GM10266 (cell line): Measurements from ENCODE around the gene ARF1.

ENCODE experiments used
- DNase-seq: peaks from one replicate; pipeline ENCODE4 v3.0.0; 2012; ENCODE audit errors: extremely low spot score
- TF ChIP-seq, protein P1 (sequence below): IDR thresholded peaks from 2 replicates; pipeline ENCODE4 v1.5.1; 2012; ENCODE audit warnings: mild to moderate bottlenecking, low read depth; ENCODE audit not compliant: control insufficient read depth, insufficient read depth; ENCODE audit errors: missing control alignments

The ARF1 gene

DNA sequence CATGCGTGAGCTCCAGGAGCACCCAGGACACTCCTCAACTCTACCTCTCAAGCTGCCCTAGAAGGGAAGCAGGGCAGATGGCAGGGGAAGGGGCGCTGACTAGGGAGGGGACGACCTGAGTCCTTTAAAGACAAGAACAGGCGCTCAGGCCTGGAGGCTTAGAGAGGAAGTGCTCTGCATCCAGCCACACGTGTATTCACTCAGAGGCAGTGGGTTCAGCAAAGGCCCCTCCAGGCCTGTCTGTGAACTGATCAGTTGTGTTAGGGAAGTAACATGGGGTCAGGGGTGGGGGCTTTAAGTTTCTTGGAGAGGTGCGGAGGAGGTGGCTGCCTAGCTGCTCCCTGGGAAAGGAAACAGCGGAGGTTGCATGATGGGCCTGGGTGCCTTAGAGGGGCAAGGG, 37.1 kb upstream of the ARF1 start:
- DNase-seq, result no peak
- TF ChIP-seq, protein P1, sequence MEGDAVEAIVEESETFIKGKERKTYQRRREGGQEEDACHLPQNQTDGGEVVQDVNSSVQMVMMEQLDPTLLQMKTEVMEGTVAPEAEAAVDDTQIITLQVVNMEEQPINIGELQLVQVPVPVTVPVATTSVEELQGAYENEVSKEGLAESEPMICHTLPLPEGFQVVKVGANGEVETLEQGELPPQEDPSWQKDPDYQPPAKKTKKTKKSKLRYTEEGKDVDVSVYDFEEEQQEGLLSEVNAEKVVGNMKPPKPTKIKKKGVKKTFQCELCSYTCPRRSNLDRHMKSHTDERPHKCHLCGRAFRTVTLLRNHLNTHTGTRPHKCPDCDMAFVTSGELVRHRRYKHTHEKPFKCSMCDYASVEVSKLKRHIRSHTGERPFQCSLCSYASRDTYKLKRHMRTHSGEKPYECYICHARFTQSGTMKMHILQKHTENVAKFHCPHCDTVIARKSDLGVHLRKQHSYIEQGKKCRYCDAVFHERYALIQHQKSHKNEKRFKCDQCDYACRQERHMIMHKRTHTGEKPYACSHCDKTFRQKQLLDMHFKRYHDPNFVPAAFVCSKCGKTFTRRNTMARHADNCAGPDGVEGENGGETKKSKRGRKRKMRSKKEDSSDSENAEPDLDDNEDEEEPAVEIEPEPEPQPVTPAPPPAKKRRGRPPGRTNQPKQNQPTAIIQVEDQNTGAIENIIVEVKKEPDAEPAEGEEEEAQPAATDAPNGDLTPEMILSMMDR, result no peak

- no peak for DNase-seq
- TF ChIP-seq, protein P1, result no peak
These were observed 36.6 kb upstream of the ARF1 start for GRCh38 chr1:228045871-228046270.

- TF ChIP-seq, protein P1, result no peak
- DNase-seq, result no peak
These were observed 35.9 kb upstream of the ARF1 start for GRCh38 chr1:228046421-228047182.

- DNase-seq, result no peak
- TF ChIP-seq, protein P1, result no peak
These were observed 35.4 kb upstream of the ARF1 start for GRCh38 chr1:228047183-228047466.

DNA sequence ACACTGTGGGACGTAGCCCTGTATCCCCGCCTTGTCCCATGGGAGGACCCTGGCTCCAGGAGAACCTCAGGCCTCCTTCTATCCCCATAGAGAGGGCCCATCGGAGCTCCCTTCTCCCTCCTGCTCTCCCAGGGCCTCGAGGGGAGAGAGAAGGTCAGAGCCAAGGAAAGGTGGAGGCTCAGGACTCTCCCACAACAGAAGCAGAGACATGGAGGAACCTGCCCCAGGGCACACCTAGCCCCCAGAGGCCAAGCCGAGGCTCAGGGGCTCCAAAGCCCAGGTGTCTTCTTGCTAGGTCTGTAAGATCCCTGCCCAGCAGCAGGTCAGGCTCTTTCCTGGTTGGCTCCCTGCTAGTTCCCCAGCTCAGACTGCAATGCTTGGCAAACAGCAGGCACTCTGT, 34.4 kb upstream of the ARF1 start:
- DNase-seq, result no peak
- TF ChIP-seq, protein P1, result no peak

GRCh38 chr1:228048659-228049298, 33.7 kb upstream of the ARF1 start:
- TF ChIP-seq, protein P1, result no peak
- DNase-seq, result no peak

DNA sequence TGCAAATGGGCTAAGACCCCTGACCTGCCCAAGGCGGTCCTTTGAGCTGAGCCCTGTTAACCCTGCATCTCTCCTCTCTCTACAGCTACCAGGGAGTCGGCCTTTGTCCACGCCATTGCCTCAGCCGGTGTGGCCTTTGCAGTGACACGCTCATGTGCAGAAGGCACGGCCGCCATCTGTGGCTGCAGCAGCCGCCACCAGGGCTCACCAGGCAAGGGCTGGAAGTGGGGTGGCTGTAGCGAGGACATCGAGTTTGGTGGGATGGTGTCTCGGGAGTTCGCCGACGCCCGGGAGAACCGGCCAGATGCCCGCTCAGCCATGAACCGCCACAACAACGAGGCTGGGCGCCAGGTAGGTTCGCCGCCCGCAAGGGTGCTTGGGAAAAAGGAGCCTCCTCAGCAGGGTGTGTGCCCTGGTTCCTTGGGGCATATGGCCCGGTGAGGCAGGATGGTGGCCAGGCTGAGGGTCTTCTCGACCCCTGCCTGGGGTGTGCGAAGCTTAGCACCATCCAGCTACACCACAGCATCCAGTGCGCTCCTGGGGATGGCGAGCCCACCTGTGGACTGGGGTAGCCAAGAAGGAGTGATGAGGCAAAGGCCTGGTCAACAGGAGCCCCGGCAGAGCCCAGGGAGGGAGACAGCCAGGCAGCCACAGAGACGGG, 31.8 kb upstream of the ARF1 start:
- DNase-seq, result no peak
- TF ChIP-seq, protein P1, result no peak
